ENCODE results near the gene SYNE1.

DNA sequence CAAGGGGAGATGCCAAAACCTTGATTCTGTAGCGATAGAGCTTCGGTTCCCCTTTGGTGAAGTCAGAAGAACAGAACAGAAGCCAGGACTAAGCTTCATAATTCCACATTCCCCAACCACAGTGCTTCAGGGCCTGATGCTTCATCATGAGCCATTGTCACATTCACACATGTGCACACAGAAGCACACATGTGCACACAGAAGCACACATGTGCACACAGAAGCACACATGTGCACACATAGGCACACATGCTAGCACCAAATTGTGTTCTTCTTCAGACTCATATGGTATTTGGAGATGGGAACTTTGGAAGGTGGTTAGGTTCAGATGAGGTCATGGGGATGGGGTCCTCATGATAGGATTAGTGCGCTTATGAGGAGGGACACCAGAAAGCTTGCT lies 183.2 kb downstream of the SYNE1 start:
- TF ChIP-seq, protein P1, sequence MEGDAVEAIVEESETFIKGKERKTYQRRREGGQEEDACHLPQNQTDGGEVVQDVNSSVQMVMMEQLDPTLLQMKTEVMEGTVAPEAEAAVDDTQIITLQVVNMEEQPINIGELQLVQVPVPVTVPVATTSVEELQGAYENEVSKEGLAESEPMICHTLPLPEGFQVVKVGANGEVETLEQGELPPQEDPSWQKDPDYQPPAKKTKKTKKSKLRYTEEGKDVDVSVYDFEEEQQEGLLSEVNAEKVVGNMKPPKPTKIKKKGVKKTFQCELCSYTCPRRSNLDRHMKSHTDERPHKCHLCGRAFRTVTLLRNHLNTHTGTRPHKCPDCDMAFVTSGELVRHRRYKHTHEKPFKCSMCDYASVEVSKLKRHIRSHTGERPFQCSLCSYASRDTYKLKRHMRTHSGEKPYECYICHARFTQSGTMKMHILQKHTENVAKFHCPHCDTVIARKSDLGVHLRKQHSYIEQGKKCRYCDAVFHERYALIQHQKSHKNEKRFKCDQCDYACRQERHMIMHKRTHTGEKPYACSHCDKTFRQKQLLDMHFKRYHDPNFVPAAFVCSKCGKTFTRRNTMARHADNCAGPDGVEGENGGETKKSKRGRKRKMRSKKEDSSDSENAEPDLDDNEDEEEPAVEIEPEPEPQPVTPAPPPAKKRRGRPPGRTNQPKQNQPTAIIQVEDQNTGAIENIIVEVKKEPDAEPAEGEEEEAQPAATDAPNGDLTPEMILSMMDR (IDR thresholded peaks at IDR 0.05) = no peak
- TF ChIP-seq POLR2A (IDR thresholded peaks at IDR 0.05) (no peak), POLR2AphosphoS5 (IDR thresholded peaks at IDR 0.05) (no peak)

Measured in upper lobe of left lung (tissue), 4 donors.